Measurements from ENCODE around the gene ZFAND3.

DNA sequence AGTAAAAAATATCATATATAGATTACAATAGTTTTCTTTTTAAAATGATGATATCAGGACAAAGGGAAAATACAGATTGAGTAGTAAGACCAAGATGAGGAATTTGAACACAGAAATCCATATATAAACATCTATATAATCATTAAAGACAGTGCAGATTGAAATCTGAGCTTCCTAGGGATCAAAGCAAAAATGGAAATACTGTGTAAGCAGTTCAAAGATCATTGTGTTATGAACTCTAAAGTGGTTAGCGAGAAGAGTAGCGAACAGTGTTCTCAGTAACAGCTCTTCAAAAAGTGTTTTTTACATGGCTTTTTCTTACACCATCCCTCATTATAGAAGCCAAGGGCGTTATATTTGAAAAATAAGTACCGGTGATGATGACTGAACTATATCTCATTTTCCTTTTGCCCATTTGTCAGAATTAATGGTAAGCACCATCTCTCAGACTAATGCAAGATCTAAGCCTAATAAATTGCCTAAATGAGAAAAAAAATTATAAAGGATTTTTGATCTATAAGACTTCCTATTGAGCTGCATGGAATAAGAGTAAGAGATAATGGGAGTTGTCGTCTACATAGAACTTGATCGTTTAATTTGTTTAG, 226.3 kb downstream of the ZFAND3 start:
- no peak for TF ChIP-seq EZH2 (IDR thresholded peaks at IDR 0.05; ENCODE audit: borderline replicate concordance, low read length)
- TF ChIP-seq, protein P1, sequence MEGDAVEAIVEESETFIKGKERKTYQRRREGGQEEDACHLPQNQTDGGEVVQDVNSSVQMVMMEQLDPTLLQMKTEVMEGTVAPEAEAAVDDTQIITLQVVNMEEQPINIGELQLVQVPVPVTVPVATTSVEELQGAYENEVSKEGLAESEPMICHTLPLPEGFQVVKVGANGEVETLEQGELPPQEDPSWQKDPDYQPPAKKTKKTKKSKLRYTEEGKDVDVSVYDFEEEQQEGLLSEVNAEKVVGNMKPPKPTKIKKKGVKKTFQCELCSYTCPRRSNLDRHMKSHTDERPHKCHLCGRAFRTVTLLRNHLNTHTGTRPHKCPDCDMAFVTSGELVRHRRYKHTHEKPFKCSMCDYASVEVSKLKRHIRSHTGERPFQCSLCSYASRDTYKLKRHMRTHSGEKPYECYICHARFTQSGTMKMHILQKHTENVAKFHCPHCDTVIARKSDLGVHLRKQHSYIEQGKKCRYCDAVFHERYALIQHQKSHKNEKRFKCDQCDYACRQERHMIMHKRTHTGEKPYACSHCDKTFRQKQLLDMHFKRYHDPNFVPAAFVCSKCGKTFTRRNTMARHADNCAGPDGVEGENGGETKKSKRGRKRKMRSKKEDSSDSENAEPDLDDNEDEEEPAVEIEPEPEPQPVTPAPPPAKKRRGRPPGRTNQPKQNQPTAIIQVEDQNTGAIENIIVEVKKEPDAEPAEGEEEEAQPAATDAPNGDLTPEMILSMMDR (IDR thresholded peaks at IDR 0.05; ENCODE audit: low read length), result no peak

Data from OCI-LY1 (cell line).